ENCODE data around the gene PRODH2. TPM values are rescaled to one million over a fixed set of nuclear protein-coding genes. Genes with fewer than 3 reads are reported as not detected.
"Not testable (repeated sequence)": the region's sequence is repeated elsewhere in the genome, so short reads cannot be mapped to it uniquely, and the experiment has no call there.

Gene PRODH2
- polyA plus RNA-seq, 1 donor: 1.9 TPM

- Histone ChIP-seq H3K4me1 (ENCODE audit: control insufficient read depth, insufficient read depth, low read length) (peaks cover 14% of the 10 kb centered on the region), H3K27ac (ENCODE audit: low read length) (no peak overlapping the region), H3K36me3 (ENCODE audit: control insufficient read depth, insufficient read depth, low read length) (no peaks in the 10 kb centered on the region), H3K27me3 (ENCODE audit: control insufficient read depth, insufficient read depth, low read length) (peaks cover 39% of the 10 kb centered on the region), H3K4me3 (ENCODE audit: low read length) (no peak overlapping the region), H3K9me3 (ENCODE audit: control insufficient read depth, low read depth, low read length) (peaks cover 4% of the 10 kb centered on the region)
- DNase-seq: peak; percentile 39 to 53
- WGBS (ENCODE audit: insufficient coverage, low lambda C conversion rate): no CpG with 5 or more reads among the region's 42 CpGs
Measured at GRCh38 chr19:35843676-35844481, 31.2 kb upstream of the PRODH2 start.

- Histone ChIP-seq H3K27me3 (ENCODE audit: control insufficient read depth, insufficient read depth, low read length) (peaks cover 36% of the 10 kb centered on the region), H3K9me3 (ENCODE audit: control insufficient read depth, low read depth, low read length) (peaks cover 4% of the 10 kb centered on the region)
Measured at GRCh38 chr19:35842666-35843272, 30.1 kb upstream of the PRODH2 start.

GRCh38 chr19:35841961-35842595, 29.4 kb upstream of the PRODH2 start:
- DNase-seq: peak in 1 of 2 donors; percentile 0
- Histone ChIP-seq H3K9me3 (ENCODE audit: control insufficient read depth, low read depth, low read length) (peaks cover 4% of the 10 kb centered on the region), H3K27me3 (ENCODE audit: control insufficient read depth, insufficient read depth, low read length) (peaks cover 36% of the 10 kb centered on the region), H3K36me3 (ENCODE audit: control insufficient read depth, insufficient read depth, low read length) (no peaks in the 10 kb centered on the region), H3K4me3 (ENCODE audit: low read length) (no peak overlapping the region), H3K4me1 (ENCODE audit: control insufficient read depth, insufficient read depth, low read length) (peaks cover 14% of the 10 kb centered on the region), H3K27ac (ENCODE audit: low read length) (no peak overlapping the region)
- WGBS (ENCODE audit: insufficient coverage, low lambda C conversion rate): no CpG with 5 or more reads among the region's 13 CpGs

More at GRCh38 chr19:35842666-35843272, 30.1 kb upstream of the PRODH2 start:
- WGBS (ENCODE audit: insufficient coverage, low lambda C conversion rate): 93% methylated on average over 4 of the region's 4 CpGs
- Histone ChIP-seq H3K36me3 (ENCODE audit: control insufficient read depth, insufficient read depth, low read length) (no peaks in the 10 kb centered on the region), H3K4me1 (ENCODE audit: control insufficient read depth, insufficient read depth, low read length) (peaks cover 14% of the 10 kb centered on the region), H3K4me3 (ENCODE audit: low read length) (no peak overlapping the region), H3K27ac (ENCODE audit: low read length) (no peak overlapping the region)
- DNase-seq: peak in 1 of 2 donors; percentile 0

- not testable (repeated sequence) for H3K27me3 ChIP-seq (ENCODE audit: control insufficient read depth, insufficient read depth, low read length)
- no CpG with 5 or more reads among the region's 11 CpGs for WGBS (ENCODE audit: insufficient coverage, low lambda C conversion rate)
Measured at GRCh38 chr19:35836096-35836495, 23.5 kb upstream of the PRODH2 start.

GRCh38 chr19:35833972-35834371, 21.3 kb upstream of the PRODH2 start:
- peaks cover 4% of the 10 kb centered on the region for H3K27me3 ChIP-seq (ENCODE audit: control insufficient read depth, insufficient read depth, low read length)
- no CpG with 5 or more reads among the region's 7 CpGs for WGBS (ENCODE audit: insufficient coverage, low lambda C conversion rate)
- no peak overlapping the region for H3K4me3 ChIP-seq (ENCODE audit: low read length)
- DNase-seq: no peak
- H3K9me3 ChIP-seq (ENCODE audit: control insufficient read depth, low read depth, low read length): no peaks in the 10 kb centered on the region
- H3K27ac ChIP-seq (ENCODE audit: low read length): no peak overlapping the region
- no peaks in the 10 kb centered on the region for H3K4me1 ChIP-seq (ENCODE audit: control insufficient read depth, insufficient read depth, low read length)
- H3K36me3 ChIP-seq (ENCODE audit: control insufficient read depth, insufficient read depth, low read length): no peaks in the 10 kb centered on the region

More at GRCh38 chr19:35836096-35836495, 23.5 kb upstream of the PRODH2 start:
- H3K4me1 ChIP-seq (ENCODE audit: control insufficient read depth, insufficient read depth, low read length); H3K9me3 ChIP-seq (ENCODE audit: control insufficient read depth, low read depth, low read length); H3K4me3 ChIP-seq (ENCODE audit: low read length); H3K27ac ChIP-seq (ENCODE audit: low read length); DNase-seq; H3K36me3 ChIP-seq (ENCODE audit: control insufficient read depth, insufficient read depth, low read length): not testable (repeated sequence)

- Histone ChIP-seq H3K27ac (ENCODE audit: low read length) (no peak overlapping the region), H3K4me1 (ENCODE audit: control insufficient read depth, insufficient read depth, low read length) (no peaks in the 10 kb centered on the region), H3K36me3 (ENCODE audit: control insufficient read depth, insufficient read depth, low read length) (no peaks in the 10 kb centered on the region), H3K4me3 (ENCODE audit: low read length) (no peak overlapping the region), H3K9me3 (ENCODE audit: control insufficient read depth, low read depth, low read length) (no peaks in the 10 kb centered on the region), H3K27me3 (ENCODE audit: control insufficient read depth, insufficient read depth, low read length) (peaks cover 4% of the 10 kb centered on the region)
- WGBS (ENCODE audit: insufficient coverage, low lambda C conversion rate): no CpG with 5 or more reads among the region's 4 CpGs
- no peak for DNase-seq
Measured at GRCh38 chr19:35832054-35832453, 19.4 kb upstream of the PRODH2 start.

- no peaks in the 10 kb centered on the region for H3K4me1 ChIP-seq (ENCODE audit: control insufficient read depth, insufficient read depth, low read length)
- H3K27me3 ChIP-seq (ENCODE audit: control insufficient read depth, insufficient read depth, low read length): no peaks in the 10 kb centered on the region
- H3K4me3 ChIP-seq (ENCODE audit: low read length): no peak overlapping the region
- no peak for DNase-seq
- no CpG with 5 or more reads among the region's 18 CpGs for WGBS (ENCODE audit: insufficient coverage, low lambda C conversion rate)
- no peak overlapping the region for H3K27ac ChIP-seq (ENCODE audit: low read length)
- no peaks in the 10 kb centered on the region for H3K36me3 ChIP-seq (ENCODE audit: control insufficient read depth, insufficient read depth, low read length)
- H3K9me3 ChIP-seq (ENCODE audit: control insufficient read depth, low read depth, low read length): no peaks in the 10 kb centered on the region
Measured at GRCh38 chr19:35830986-35831385, 18.3 kb upstream of the PRODH2 start.

- H3K4me3 ChIP-seq (ENCODE audit: low read length): no peak overlapping the region
Measured at GRCh38 chr19:35828692-35829301, 16.2 kb upstream of the PRODH2 start.

GRCh38 chr19:35824150-35824549, 11.5 kb upstream of the PRODH2 start:
- no peak for DNase-seq
- WGBS (ENCODE audit: insufficient coverage, low lambda C conversion rate): no CpG with 5 or more reads among the region's 5 CpGs
- peaks cover 3% of the 10 kb centered on the region for H3K27me3 ChIP-seq (ENCODE audit: control insufficient read depth, insufficient read depth, low read length)

More at GRCh38 chr19:35828692-35829301, 16.2 kb upstream of the PRODH2 start:
- Histone ChIP-seq H3K4me1 (ENCODE audit: control insufficient read depth, insufficient read depth, low read length) (no peaks in the 10 kb centered on the region), H3K27ac (ENCODE audit: low read length) (no peak overlapping the region), H3K27me3 (ENCODE audit: control insufficient read depth, insufficient read depth, low read length) (no peaks in the 10 kb centered on the region), H3K36me3 (ENCODE audit: control insufficient read depth, insufficient read depth, low read length) (no peaks in the 10 kb centered on the region), H3K9me3 (ENCODE audit: control insufficient read depth, low read depth, low read length) (no peaks in the 10 kb centered on the region)
- no CpG with 5 or more reads among the region's 12 CpGs for WGBS (ENCODE audit: insufficient coverage, low lambda C conversion rate)
- peak; percentile 35 to 59 for DNase-seq

GRCh38 chr19:35822579-35822978, 9.9 kb upstream of the PRODH2 start:
- H3K27me3 ChIP-seq (ENCODE audit: control insufficient read depth, insufficient read depth, low read length): peaks cover 8% of the 10 kb centered on the region
- DNase-seq: no peak
- H3K36me3 ChIP-seq (ENCODE audit: control insufficient read depth, insufficient read depth, low read length): no peaks in the 10 kb centered on the region
- no peaks in the 10 kb centered on the region for H3K4me1 ChIP-seq (ENCODE audit: control insufficient read depth, insufficient read depth, low read length)
- H3K4me3 ChIP-seq (ENCODE audit: low read length): no peak overlapping the region
- WGBS (ENCODE audit: insufficient coverage, low lambda C conversion rate): no CpG with 5 or more reads among the region's 3 CpGs
- H3K27ac ChIP-seq (ENCODE audit: low read length): no peak overlapping the region
- H3K9me3 ChIP-seq (ENCODE audit: control insufficient read depth, low read depth, low read length): no peaks in the 10 kb centered on the region

More at GRCh38 chr19:35824150-35824549, 11.5 kb upstream of the PRODH2 start:
- H3K4me1 ChIP-seq (ENCODE audit: control insufficient read depth, insufficient read depth, low read length): no peaks in the 10 kb centered on the region
- no peak overlapping the region for H3K4me3 ChIP-seq (ENCODE audit: low read length)
- H3K36me3 ChIP-seq (ENCODE audit: control insufficient read depth, insufficient read depth, low read length): no peaks in the 10 kb centered on the region
- H3K9me3 ChIP-seq (ENCODE audit: control insufficient read depth, low read depth, low read length): no peaks in the 10 kb centered on the region
- H3K27ac ChIP-seq (ENCODE audit: low read length): no peak overlapping the region

Measured in large intestine (tissue), 3 donors.